Amniotic stem cell (primary cell): Measurements from ENCODE around the gene NLRC5.
"Not testable (repeated sequence)": the region's sequence is repeated elsewhere in the genome, so short reads cannot be mapped to it uniquely, and the experiment has no call there.

Source experiments
- DNase-seq: peaks from one replicate; lab custom pipeline; 2025; lab: John Stamatoyannopoulos, UW

NLRC5 gene

DNA sequence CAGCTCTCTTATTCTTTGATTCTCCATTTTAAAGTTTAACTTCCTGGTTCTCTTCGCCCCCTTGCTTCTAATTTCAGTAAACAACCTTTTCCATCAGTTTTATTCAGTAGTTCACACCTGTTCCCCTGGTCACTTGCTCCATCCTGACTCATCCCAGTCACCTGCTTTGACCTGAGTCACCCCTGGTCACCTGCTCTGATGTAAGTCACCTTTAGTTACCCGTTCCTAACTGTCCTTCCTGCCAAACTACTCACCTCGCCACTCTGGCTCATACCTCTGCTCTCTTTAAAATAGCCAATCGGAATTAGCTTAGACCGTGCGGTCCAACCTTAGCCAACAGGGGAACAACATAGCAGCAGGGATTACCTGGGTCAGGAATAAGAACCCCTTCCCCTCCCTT is 4.7 kb upstream of the NLRC5 start:
- DNase-seq = no peak

DNA sequence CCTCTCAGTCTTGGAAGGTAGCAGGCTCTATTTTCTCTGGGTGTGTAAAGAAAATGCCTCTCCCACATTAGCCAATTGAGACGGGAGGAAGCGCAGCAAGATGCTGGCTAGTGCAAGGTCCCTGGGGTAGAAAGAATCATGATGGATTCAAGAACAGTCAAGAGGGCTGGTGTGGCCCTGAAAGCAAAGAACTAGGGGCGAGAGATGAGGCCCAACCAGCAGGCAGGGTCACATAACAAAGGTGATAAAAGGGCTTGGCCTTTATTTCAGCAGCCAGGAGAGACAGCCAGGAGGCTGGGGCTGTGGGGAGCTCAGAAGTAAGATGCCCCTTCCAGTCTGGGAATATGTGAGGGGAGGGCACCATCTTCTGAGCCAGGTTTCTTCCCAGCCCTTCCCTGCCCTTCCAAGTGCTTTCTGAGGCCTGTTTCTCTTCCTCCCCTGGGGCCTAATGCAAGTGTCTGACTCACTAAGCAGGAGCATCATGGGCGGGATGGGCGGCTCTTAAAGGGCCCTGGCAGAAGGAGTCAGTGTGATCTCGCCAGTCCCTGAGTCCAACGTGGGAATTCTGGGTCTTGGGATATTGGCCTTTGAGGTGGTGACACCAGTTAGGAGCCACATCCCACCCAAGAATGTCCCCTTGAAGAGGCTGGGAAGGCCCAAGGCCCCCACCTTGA is 3.9 kb upstream of the NLRC5 start:
- peak; percentile 87 for DNase-seq

DNA sequence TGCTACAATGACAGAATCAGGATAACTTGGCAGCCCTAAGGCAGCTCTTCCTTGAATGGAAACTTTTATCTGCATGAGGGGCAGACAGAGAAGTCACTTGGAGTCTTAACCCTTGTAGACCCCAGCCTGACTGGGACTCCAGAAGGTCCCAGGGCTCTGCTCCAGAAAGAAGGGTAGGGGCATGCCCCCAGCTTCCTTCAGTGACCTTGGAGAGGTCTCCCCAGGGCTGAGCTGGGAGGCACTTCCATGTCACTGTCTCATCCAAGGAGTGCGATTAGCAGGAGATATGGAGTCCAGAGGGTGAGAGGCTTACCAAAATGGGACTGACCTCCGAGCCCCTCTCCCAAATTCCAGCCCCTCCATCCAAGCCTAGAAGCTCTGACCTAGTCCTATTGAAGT is 3.4 kb upstream of the NLRC5 start:
- DNase-seq = no peak

- DNase-seq = no peak
Observed at GRCh38 chr16:56986361-56986760, 3.0 kb upstream of the NLRC5 start.

- DNase-seq = not testable (repeated sequence)
Observed at GRCh38 chr16:56986908-56987307, 2.4 kb upstream of the NLRC5 start.

DNA sequence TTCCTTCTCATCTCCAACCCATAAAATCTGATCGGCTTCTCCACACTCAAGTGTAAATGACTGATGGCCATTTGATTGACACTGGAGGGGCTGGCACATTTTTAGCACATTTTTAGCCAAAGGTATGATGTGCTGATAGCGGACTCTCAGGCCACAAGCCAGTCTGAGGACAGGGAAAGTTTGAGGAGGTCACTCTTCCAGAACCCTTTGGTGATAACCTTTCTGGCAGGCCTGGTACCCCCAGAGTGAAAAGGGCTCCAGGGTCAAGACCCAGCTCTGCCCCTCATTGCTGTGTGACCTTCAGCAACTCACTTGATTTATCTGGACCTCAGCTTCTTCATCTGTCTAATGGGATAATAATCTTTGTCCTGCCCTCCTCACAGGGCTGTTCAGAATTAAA is 1.7 kb upstream of the NLRC5 start:
- no peak for DNase-seq

DNA sequence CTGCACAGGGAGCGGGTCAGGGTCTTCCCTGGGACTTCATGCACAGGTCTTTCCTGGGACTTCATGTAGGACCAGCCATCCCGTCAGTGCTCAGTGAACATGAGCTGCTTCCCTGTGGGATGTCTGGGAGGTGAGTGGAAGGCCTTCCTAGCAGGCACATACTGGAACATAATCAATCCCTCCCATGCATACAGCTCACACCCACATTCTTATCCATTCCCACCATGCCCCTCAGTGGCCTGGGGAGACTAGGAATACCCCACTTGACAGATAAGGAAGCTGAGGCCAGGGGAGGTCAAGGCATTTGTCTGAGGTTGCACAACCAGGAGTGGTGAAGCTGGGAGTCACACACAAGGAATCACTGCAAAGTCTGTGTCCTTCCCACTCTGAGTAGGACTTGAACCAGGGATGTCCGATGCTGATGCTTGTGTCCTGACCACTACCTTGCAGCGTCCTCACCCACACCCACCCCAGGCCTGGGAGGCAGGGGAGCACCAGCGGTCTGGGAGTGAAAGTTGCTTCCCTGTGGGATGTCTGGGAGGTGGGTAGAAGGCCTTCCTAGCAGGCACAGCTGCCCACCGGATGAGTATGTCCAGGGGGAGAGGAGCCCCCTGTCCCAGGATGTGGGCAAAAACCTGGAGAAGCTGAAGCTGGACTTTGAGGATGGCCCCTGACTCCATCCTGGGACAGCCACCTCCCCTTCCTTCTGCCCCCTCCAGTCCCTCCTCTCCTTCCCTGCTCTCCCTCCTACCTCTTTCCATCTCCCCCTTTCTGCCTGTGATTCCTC is 1.0 kb upstream of the NLRC5 start:
- DNase-seq = no peak

GRCh38 chr16:56989988-56990387 is 631 bp downstream of the NLRC5 start:
- no peak for DNase-seq

DNA sequence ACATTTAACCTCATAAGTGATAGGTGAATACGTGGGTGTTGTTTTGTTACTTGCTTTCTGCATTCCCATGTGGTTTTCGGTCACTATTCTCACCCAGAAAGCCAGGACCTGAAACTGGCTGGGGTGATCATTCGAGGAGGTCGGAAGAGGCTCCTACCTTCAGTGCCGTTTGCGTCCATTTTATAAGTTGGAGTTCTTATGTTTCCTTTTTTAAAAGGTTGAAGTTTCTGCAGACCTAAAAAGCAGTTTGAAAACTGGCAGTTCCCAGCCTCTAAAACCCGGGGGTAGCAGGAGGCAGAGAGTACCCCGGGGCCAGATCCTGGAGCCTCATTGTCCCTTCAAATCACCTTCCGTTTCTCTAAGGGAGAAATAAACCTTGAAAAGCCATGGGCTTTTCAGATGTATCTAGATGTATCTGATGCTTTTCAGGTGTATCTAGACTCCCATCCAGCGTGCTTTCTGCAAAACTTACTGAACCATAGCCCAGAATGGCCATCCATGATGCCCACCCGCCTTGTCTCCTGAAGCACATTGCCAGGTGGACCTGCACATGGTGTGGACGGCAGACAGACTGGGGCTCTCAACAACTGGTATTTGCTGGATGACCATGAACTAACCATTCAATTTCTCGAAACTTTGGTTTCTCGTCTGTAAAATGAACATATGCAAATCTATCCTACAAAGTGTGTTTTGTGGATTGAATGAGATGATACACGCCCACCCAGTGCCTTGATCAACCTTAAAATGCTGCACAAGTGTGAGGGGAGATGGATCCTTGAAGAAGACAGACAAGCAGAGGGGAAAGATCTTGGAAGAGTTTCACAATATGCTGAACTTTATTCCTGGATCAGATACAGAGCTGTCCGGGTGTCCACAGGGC is 1.3 kb downstream of the NLRC5 start:
- DNase-seq = no peak

- DNase-seq = not testable (repeated sequence)
Observed at GRCh38 chr16:56992431-56992830, 3.1 kb downstream of the NLRC5 start.

DNA sequence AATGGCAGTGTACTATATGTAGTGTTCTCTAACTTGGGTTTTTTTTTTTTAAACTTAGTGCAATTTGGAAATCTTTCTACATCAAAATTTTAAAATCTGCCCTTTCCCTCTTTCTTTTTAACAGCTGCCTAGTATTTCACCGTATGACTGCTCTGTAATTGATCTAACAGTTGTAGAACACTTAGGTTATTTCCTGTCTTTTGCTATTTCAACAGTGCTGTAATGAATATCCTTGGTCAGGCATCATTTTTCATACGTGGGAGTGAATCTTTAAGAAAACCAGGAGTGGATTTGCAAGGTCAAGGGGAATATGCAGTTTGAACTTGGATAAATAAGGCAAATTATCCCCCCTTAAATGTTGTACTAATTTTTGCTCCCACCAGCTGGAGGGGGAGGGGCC is 3.8 kb downstream of the NLRC5 start:
- no peak for DNase-seq

- DNase-seq = no peak
Observed at GRCh38 chr16:56994311-56994710, 5.0 kb downstream of the NLRC5 start.

DNA sequence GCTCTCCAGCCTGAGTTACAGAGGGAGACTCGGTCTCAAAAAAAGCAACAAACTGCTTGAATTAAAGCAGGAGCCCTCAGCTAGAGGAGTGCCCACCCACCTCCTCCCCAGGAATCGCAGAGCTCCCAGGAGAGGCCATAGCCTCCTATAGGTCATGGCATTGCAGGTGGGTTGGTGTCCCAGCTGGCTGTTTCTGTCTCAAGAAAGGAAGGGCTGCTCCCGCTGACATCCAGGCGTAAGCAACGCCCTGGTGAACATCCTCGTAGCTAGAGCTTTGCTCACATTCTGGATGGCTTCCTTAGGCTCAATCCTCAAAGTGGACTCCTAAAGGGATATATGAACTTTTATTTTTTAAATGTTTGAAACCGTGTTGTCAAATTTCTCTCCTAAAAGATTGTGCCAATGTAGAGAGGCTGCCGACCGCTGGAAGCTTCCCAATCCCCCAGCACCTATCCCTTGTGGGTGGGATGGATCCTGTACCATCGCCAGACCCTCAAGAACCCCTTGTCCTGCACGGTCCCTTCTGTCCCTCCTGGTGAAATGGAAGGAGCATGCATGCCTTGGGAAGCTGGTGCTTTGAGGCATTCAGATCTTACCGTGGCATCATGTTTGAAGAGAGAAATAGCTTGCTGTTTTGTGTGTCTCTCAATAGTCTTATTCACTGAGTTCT is 5.9 kb downstream of the NLRC5 start:
- no peak for DNase-seq

- no peak for DNase-seq
Observed at GRCh38 chr16:56997264-56997663, 7.9 kb downstream of the NLRC5 start.

GRCh38 chr16:56997931-56998330 is 8.6 kb downstream of the NLRC5 start:
- no peak for DNase-seq

DNA sequence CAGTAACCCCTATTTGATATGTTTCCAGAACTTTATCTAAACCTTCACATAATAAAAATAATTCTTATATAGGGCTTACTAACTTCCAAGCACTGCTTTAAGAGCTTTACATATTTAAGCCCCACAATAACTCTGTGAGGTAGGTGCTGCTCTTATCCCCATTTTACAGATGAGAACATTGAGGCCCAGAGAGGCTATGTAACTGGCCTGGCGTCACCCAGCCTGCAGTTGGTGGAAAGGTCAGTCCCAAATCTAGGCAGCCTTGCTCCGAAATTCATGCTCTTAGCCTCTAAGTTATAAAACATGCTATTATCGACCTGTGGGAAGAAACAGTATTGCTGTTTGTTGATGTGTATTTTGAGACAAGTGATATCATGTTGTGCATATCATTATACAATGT is 9.0 kb downstream of the NLRC5 start:
- DNase-seq = no peak

DNA sequence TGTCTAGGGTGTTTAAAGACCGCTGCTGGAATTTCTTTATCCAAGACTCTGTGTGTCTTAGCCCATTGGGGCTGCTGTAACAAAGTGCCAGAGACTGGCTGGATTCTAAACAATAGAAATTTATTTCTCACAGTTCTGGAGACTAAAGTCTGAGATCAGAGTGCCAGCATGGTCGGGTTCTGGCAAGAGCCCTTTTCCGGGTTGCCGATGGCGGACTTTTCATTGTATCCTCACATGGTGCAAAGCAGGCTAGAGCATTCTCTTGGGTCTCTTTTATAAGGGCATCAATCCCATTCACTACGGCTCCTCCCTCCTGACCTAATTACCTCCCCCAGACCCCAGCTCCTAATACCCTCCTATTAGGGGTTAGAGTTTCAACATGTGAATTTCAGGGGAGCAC is 9.5 kb downstream of the NLRC5 start:
- DNase-seq = no peak

- no peak for DNase-seq
Observed at GRCh38 chr16:56999409-57000270, 10.3 kb downstream of the NLRC5 start.

DNA sequence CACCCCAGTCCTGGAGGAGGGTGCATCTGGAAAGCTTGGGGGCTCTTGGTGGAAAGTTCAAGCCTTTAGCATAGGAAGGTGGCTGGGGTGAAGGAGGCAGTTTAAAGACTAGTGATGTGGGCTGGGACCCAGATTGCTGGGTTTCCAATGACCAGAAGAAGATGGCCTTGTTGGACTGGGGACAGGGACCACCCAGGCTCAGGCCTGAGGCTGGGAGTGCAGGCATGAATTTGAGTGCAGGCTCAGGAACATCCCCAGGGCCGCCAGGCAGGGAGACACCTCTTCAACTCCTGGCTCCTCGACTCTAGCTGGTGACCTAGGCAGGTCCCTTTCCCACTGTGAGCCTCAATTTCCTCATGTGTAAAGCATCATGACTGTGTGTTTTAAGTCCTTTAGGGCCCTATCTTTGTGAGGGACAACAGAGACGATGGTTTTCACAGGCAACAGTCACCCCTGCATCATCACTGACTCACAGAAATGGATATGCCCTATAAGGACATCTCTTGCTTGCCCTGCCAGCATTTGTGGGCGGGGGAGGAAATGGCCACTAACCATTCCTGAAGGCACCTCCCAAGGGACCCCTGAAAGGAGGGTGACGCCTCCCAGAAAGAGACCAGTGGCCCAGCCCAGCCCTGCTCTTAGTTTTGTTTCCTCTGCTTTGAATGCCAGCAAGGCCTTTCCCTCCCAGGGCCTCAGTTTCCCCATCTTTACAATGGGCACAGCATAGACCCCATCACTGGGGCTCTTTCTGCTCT is 11.1 kb downstream of the NLRC5 start:
- DNase-seq = peak; percentile 23

GRCh38 chr16:57001026-57001679 is 11.8 kb downstream of the NLRC5 start:
- DNase-seq = no peak
